Adrenal gland (tissue), 5 donors: ENCODE results near the gene ZBTB32.

Source experiments
- CTCF ChIP-seq, 6 experiments: fragments of 450-650 bp in 4 of 6; fragments of 200-600 bp in 2 of 6; sonication (generic) in 1 of 6; IDR thresholded peaks; 1 replicate in 5 of 6; 2 replicates in 1 of 6; pipeline versions ENCODE4 v1.5.1 to v1.8.0; 2016 to 2021; ENCODE audit warnings: antibody characterized with exemption in 6 of 6, mild to moderate bottlenecking in 2 of 6, moderate library complexity in 1 of 6
- POLR2A ChIP-seq, 2 donors: fragments of 450-650 bp; IDR thresholded peaks; one replicate each; pipeline ENCODE4 v1.6.1; 2017; ENCODE audit warnings: antibody characterized with exemption in 2 of 2, mild to moderate bottlenecking in 2 of 2, moderate library complexity in 1 of 2
- donor health status: DM: no; HTN: no; CAD: no.

- no peak for TF ChIP-seq POLR2A (IDR thresholded peaks at IDR 0.05)
- no peak for TF ChIP-seq CTCF (IDR thresholded peaks at IDR 0.05)
Observed at GRCh38 chr19:35738021-35738886, 33.9 kb downstream of the ZBTB32 start.
